SU-DHL-6 (cell line): Measurements from ENCODE around the gene DHRS13.

Source experiments
- EZH2phosphoT487 ChIP-seq: fragments of 200-600 bp; sonication (generic), shearing (Covaris generic); conservative IDR thresholded peaks from 2 replicates; pipeline ENCODE4 v1.6.1; 2018; ENCODE audit warnings: mild to moderate bottlenecking, antibody characterized with exemption, low read length, moderate library complexity, mixed read lengths
- TF ChIP-seq, protein P1 (sequence below): fragments of 200-600 bp; sonication (generic); IDR thresholded peaks from one replicate; pipeline ENCODE4 v1.5.1; 2017; ENCODE audit warnings: antibody characterized with exemption, mild to moderate bottlenecking, low read length, moderate library complexity; ENCODE audit not compliant: insufficient read depth, poor library complexity, severe bottlenecking

GRCh38 chr17:28948873-28949184, 46.0 kb upstream of the DHRS13 start:
- TF ChIP-seq, protein P1, sequence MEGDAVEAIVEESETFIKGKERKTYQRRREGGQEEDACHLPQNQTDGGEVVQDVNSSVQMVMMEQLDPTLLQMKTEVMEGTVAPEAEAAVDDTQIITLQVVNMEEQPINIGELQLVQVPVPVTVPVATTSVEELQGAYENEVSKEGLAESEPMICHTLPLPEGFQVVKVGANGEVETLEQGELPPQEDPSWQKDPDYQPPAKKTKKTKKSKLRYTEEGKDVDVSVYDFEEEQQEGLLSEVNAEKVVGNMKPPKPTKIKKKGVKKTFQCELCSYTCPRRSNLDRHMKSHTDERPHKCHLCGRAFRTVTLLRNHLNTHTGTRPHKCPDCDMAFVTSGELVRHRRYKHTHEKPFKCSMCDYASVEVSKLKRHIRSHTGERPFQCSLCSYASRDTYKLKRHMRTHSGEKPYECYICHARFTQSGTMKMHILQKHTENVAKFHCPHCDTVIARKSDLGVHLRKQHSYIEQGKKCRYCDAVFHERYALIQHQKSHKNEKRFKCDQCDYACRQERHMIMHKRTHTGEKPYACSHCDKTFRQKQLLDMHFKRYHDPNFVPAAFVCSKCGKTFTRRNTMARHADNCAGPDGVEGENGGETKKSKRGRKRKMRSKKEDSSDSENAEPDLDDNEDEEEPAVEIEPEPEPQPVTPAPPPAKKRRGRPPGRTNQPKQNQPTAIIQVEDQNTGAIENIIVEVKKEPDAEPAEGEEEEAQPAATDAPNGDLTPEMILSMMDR, result no peak
- no peak for TF ChIP-seq EZH2phosphoT487
